Brain microvascular endothelial cell (primary cell): ENCODE data around the gene CHST12.
A peak's percentile ranks its signal among the peaks of the same experiment; 100 is the strongest.
"Not testable (repeated sequence)": the region's sequence is repeated elsewhere in the genome, so short reads cannot be mapped to it uniquely, and the experiment has no call there.

Source experiments
- DNase-seq: peaks from one replicate; pipeline ENCODE4 v3.0.0-alpha.2; 2020
- H3K27ac ChIP-seq: fragments of 250-450 bp; sonication (Bioruptor Pico); 2 replicates; pipeline ENCODE4 v1.5.1; 2020; ENCODE audit warnings: mild to moderate bottlenecking, moderate library complexity
- H3K27me3 ChIP-seq: fragments of 250-450 bp; sonication (Bioruptor Pico); replicated peaks from 2 replicates; pipeline ENCODE4 v1.5.1; 2020; ENCODE audit warnings: mild to moderate bottlenecking
- H3K36me3 ChIP-seq: fragments of 250-450 bp; sonication (Bioruptor Pico); replicated peaks from 2 replicates; pipeline ENCODE4 v1.5.1; 2020; ENCODE audit warnings: mild to moderate bottlenecking
- H3K4me3 ChIP-seq: 2 replicates; pipeline ENCODE4 v1.5.1; 2011; ENCODE audit warnings: low read depth, mild to moderate bottlenecking, control low read depth, low read length, moderate library complexity
- CTCF ChIP-seq: IDR thresholded peaks from 2 replicates; pipeline ENCODE4 v1.5.1; 2011; ENCODE audit warnings: low read depth, mild to moderate bottlenecking, moderate library complexity, low read length, control low read depth, inconsistent platforms; ENCODE audit errors: missing control alignments
- in situ Hi-C: cut with HindIII; loops from 2 replicates; pipeline ENCODE4 v1.10.0; 2017; ENCODE audit warnings: low sequenced_read_pairs, low pct_ligation_motif_present

The CHST12 gene

DNA sequence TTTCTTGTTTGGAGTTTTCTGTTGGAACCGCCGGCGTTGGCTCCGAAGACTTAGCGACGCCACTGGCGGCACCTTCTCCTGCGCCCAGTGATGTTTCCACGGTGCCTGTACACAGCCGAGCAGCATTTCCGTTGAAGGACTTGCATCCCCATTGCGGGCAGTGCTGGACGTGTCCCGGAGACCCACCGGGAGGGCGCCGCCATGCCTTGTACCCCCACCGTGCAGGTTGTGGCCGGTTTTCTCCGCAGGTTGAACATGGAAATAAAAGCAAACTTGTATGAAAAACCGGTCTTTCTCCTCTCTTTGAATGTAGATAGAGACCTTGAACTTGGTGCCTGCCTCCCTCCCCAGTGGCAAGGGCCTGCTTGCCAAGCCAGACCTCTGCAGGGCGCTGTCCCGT is 22.9 kb upstream of the CHST12 start:
- Histone ChIP-seq H3K36me3 (peaks cover 63% of the 10 kb centered on the region), H3K4me3 (no peak overlapping the region), H3K27ac (no peak overlapping the region), H3K27me3 (no peaks in the 10 kb centered on the region)
- DNase-seq, result no peak
- in situ Hi-C loops, result no loop called here
- no peak for TF ChIP-seq CTCF

DNA sequence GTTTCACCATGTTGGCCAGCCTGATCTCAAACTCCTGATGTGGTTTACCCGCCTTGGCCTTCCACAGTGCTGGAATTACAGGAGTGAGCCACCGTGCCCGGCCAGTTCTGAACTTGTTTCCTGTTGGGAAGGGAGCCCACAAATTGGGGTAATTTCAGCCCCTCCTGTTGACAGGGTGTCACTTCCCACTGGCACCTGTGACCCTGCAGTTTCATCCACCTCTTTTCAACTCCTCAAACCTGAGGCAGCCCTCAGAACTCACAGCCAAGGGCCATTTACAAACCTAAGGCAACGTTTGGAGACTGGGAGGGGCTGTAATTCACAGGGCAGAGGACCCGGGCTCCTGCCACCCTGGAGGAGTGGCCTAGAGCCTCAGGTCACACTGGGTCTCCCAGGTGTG is 22.2 kb upstream of the CHST12 start:
- peaks cover 55% of the 10 kb centered on the region for H3K36me3 ChIP-seq
- in situ Hi-C loops, result no loop called here
- no peak for TF ChIP-seq CTCF

DNA sequence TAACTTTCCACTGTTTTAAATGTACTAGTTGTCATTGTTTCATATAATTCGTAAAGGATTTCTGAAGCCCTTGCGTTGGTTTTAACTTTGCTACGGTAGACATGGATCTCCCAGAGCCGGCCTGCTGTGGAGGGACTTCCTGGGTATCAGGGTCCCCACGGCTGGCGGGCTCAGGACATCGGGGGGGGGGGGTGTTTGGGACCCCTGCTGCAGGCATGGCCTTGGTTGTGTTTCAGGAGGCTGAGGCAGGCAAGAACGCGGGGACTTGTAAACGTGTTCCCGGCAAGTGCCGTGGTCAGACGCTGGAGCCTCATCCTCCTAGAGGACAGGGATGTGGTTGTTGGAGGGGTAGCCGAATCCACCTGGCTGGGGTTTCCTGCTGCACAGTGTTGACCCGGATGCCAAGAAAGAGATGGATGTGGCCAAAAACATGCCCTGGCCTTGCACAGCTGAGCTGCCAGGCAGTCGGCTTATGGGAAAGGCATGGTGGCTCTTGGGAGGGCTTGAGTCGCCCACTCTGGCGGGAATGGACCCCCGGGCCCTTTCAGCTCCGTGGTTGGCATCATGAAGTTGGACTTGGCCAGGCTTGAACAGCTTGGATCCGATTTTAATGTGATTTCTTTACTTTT is 21.4 kb upstream of the CHST12 start:
- in situ Hi-C loops, result no loop called here
- no peak for DNase-seq
- H3K4me3 ChIP-seq, result no peak overlapping the region
- no peak for TF ChIP-seq CTCF
- peaks cover 48% of the 10 kb centered on the region for H3K36me3 ChIP-seq
- no peak overlapping the region for H3K27ac ChIP-seq
- H3K27me3 ChIP-seq, result no peaks in the 10 kb centered on the region

More for the DNA sequence above, 22.2 kb upstream of the CHST12 start:
- no peaks in the 10 kb centered on the region for H3K27me3 ChIP-seq
- no peak for DNase-seq
- no peak overlapping the region for H3K4me3 ChIP-seq
- H3K27ac ChIP-seq, result no peak overlapping the region

GRCh38 chr7:2383543-2384274 is 19.7 kb upstream of the CHST12 start:
- H3K27me3 ChIP-seq, result no peaks in the 10 kb centered on the region
- in situ Hi-C loops, result no loop called here
- no peak for TF ChIP-seq CTCF
- H3K27ac ChIP-seq, result no peak overlapping the region
- peaks cover 42% of the 10 kb centered on the region for H3K36me3 ChIP-seq
- H3K4me3 ChIP-seq, result no peak overlapping the region
- no peak for DNase-seq

DNA sequence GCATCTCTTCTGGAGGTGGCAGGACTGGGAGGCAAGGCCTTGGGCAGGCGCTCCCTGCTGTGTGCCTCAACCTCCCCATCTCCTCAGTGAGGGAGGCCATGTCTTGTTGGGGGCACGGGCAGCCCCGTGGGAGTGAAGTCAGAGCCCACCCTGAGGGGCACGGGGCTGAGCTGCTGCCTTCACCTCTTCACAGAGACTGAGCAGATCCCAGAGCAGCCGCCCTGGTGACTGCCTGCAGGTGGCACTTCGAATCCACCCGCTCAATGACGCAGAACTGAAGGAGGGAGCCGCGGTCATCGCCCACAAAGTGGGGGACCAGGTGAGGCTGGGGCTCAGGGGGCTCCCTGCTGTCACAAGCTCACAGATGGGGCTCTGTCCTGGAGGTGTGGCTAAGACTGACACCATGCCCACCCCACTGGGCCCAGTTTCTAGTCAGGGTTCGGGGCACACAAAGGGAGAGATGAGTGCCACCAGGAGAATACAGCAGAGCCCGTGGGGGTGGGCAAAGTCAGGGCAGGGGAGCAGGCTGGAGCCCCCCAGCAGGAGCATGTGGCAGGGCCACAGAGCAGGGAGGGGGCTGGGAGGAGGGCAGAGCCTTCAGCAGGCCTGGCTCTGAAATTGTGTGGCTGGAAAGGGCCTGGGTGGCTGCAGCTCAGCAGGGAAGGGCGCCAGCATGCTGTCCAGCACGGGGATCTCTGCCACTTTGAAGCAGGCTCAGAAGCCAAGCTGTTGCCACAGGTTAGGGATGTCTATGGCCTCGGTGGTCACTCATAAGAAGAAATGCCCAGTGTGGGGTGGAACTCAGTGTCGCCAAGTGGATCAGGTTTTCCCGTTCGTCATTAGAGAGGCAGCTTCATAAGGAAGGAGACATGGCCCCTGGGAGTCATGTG is 18.8 kb upstream of the CHST12 start:
- no peaks in the 10 kb centered on the region for H3K27me3 ChIP-seq
- peak; percentile 33 for TF ChIP-seq CTCF
- no peak for DNase-seq
- no peak overlapping the region for H3K4me3 ChIP-seq
- peaks cover 33% of the 10 kb centered on the region for H3K36me3 ChIP-seq
- no peak overlapping the region for H3K27ac ChIP-seq
- in situ Hi-C loops, result no loop called here

- H3K4me3 ChIP-seq, H3K27me3 ChIP-seq, in situ Hi-C loops, DNase-seq, H3K27ac ChIP-seq: not testable (repeated sequence)
- peaks cover 18% of the 10 kb centered on the region for H3K36me3 ChIP-seq
These were observed 17.3 kb upstream of the CHST12 start for GRCh38 chr7:2386122-2386521.
